GM21360 (cell line): ENCODE results near the gene ZNF444.

Experiments used
- ATAC-seq: cut with Tn5 transposase; IDR thresholded peaks from one replicate; pipeline ENCODE4 v1.9.1; 2021; ENCODE audit warnings: mild to moderate bottlenecking, moderate library complexity; ENCODE audit not compliant: unreplicated experiment

ZNF444 gene

GRCh38 chr19:56121180-56122167 is 19.6 kb upstream of the ZNF444 start, which contains the start of gene ZNF787:
Gene ZNF787, minus strand, starts transcription at chr19:56121295. Its CDS starts 18,078 bp downstream, at chr19:56103217.
- ATAC-seq = peak; percentile 72

- no peak for ATAC-seq
Observed at GRCh38 chr19:56123266-56123891, 17.7 kb upstream of the ZNF444 start.

GRCh38 chr19:56124578-56124977 is 16.5 kb upstream of the ZNF444 start:
- ATAC-seq = no peak

- no peak for ATAC-seq
Observed at GRCh38 chr19:56125806-56126590, 15.1 kb upstream of the ZNF444 start.

- no peak for ATAC-seq
Observed at GRCh38 chr19:56126983-56127780, 13.9 kb upstream of the ZNF444 start.

- ATAC-seq = no peak
Observed at GRCh38 chr19:56130006-56130405, 11.1 kb upstream of the ZNF444 start.

- ATAC-seq = no peak
Observed at GRCh38 chr19:56131651-56132050, 9.4 kb upstream of the ZNF444 start.

GRCh38 chr19:56132316-56132822 is 8.7 kb upstream of the ZNF444 start:
- ATAC-seq = no peak

GRCh38 chr19:56133858-56134653 is 7.0 kb upstream of the ZNF444 start:
- ATAC-seq = peak; percentile 64

GRCh38 chr19:56134654-56134921 is 6.5 kb upstream of the ZNF444 start:
- no peak for ATAC-seq

- ATAC-seq = no peak
Observed at GRCh38 chr19:56136362-56136761, 4.7 kb upstream of the ZNF444 start.

GRCh38 chr19:56137405-56137804 is 3.7 kb upstream of the ZNF444 start:
- ATAC-seq = no peak

GRCh38 chr19:56138069-56138468 is 3.0 kb upstream of the ZNF444 start:
- no peak for ATAC-seq

- ATAC-seq = no peak
Observed at GRCh38 chr19:56139847-56140582, 1.1 kb upstream of the ZNF444 start.

- no peak for ATAC-seq
Observed at GRCh38 chr19:56141417-56141993, 418 bp downstream of the ZNF444 start.

GRCh38 chr19:56142087-56142787 is 1.1 kb downstream of the ZNF444 start:
- ATAC-seq = no peak

GRCh38 chr19:56142897-56143434 is 1.9 kb downstream of the ZNF444 start:
- ATAC-seq = no peak

GRCh38 chr19:56144376-56144775 is 3.3 kb downstream of the ZNF444 start:
- ATAC-seq = no peak
